Glutamatergic neuron (in vitro differentiated cells): ENCODE results near the gene GOLT1A. TPM values are rescaled to one million over a fixed set of nuclear protein-coding genes. Genes with fewer than 3 reads are reported as not detected.
A peak's percentile ranks its signal among the peaks of the same experiment; 100 is the strongest.

Source experiments
- DNase-seq: peaks from one replicate; pipeline ENCODE4 v3.0.0; 2022
- H3K27ac Mint-ChIP-seq: one replicate; pipeline ENCODE4 v1.8.0; 2020; ENCODE audit warnings: mild to moderate bottlenecking, mixed read lengths, inconsistent platforms; ENCODE audit not compliant: unreplicated experiment
- H3K27me3 Mint-ChIP-seq: one replicate; pipeline ENCODE4 v1.8.0; 2020; ENCODE audit warnings: mild to moderate bottlenecking, moderate library complexity, mixed read lengths, inconsistent platforms; ENCODE audit not compliant: unreplicated experiment
- H3K36me3 Mint-ChIP-seq: one replicate; pipeline ENCODE4 v1.8.0; 2020; ENCODE audit warnings: mild to moderate bottlenecking, mixed read lengths, inconsistent platforms; ENCODE audit not compliant: unreplicated experiment
- H3K4me1 Mint-ChIP-seq: one replicate; pipeline ENCODE4 v1.8.0; 2020; ENCODE audit warnings: mild to moderate bottlenecking, low read depth, mixed read lengths, inconsistent platforms; ENCODE audit not compliant: unreplicated experiment
- H3K4me3 Mint-ChIP-seq: one replicate; pipeline ENCODE4 v1.8.0; 2020; ENCODE audit warnings: mild to moderate bottlenecking, mixed read lengths, inconsistent platforms; ENCODE audit not compliant: unreplicated experiment
- H3K9me3 Mint-ChIP-seq: one replicate; pipeline ENCODE4 v1.8.0; 2020; ENCODE audit warnings: mild to moderate bottlenecking, moderate library complexity, mixed read lengths, inconsistent platforms; ENCODE audit not compliant: unreplicated experiment
- total RNA-seq: library from RNA; stranded (reverse); fragmentation: NEBNext Ultra II Directional; extraction: Animal tissue kit (Norgen Biotek cat#: 25700); gene quantifications from one replicate; pipeline ENCODE4 v1.2.1, GENCODE V29; 2021; ENCODE audit not compliant: unreplicated experiment
- TF ChIP-seq, protein P1 (sequence below): fragments of 200-600 bp; sonication (generic); IDR thresholded peaks from one replicate; pipeline ENCODE4 v1.5.0; 2021; ENCODE audit not compliant: partially characterized antibody, unreplicated experiment

The GOLT1A gene
- total RNA-seq, 1 donor from 2014 or later = not detected

DNA sequence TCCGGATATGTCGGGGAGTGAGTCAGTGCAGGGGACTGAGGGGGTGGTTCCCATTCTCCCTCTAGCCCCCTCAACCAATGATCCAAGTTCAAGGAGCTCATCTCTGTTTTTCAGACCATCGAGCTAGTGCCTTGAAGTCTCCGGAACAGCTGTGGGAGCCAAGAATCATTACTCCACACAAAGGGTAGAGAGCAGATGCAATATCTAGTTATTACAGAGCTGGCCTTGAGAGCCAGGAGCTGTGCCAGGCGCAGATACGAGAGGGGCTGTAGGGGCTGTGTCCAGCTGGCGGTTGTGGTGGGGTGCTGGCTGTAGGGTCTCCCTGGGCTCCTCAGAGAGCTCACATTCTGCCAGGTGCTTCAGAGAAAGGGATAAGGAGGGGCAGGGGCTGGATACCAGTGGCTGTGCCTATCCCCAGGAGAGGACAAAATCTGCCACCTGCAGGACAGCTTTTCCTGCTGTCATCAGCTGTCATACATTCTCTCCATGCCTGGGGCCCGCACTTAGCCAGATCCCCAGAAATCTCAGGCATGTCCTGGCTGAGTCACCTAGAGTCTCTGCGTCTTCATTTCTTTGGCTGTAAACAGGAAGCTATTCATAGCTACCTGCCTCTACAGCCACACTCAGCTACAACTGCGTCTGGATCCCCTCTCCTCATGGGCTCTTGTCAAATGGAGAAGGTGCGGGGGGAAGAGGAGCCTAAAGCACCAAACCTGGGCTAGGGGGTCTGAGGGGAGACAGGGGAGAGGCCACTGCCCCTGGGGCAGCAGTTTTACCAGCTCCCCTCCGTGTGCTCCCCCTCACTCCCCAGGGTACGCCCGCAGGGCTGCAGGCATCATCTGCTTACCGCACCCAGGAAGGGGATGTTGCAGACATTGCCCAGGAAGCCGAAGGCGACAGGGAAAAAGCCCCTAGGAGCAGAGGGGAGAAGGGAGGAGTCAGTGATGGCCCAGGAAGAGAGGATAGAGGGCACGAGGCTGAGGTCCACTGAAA is 15.1 kb downstream of the GOLT1A start:
- Mint-ChIP-seq H3K4me1 (peaks cover 18% of the 10 kb centered on the region), H3K36me3 (no peaks in the 10 kb centered on the region), H3K9me3 (peaks cover 13% of the 10 kb centered on the region), H3K27ac (peak overlapping the region; percentile 14), H3K27me3 (peaks cover 16% of the 10 kb centered on the region), H3K4me3 (no peak overlapping the region)
- TF ChIP-seq, protein P1, sequence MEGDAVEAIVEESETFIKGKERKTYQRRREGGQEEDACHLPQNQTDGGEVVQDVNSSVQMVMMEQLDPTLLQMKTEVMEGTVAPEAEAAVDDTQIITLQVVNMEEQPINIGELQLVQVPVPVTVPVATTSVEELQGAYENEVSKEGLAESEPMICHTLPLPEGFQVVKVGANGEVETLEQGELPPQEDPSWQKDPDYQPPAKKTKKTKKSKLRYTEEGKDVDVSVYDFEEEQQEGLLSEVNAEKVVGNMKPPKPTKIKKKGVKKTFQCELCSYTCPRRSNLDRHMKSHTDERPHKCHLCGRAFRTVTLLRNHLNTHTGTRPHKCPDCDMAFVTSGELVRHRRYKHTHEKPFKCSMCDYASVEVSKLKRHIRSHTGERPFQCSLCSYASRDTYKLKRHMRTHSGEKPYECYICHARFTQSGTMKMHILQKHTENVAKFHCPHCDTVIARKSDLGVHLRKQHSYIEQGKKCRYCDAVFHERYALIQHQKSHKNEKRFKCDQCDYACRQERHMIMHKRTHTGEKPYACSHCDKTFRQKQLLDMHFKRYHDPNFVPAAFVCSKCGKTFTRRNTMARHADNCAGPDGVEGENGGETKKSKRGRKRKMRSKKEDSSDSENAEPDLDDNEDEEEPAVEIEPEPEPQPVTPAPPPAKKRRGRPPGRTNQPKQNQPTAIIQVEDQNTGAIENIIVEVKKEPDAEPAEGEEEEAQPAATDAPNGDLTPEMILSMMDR = no peak
- peak; percentile 28 for DNase-seq

DNA sequence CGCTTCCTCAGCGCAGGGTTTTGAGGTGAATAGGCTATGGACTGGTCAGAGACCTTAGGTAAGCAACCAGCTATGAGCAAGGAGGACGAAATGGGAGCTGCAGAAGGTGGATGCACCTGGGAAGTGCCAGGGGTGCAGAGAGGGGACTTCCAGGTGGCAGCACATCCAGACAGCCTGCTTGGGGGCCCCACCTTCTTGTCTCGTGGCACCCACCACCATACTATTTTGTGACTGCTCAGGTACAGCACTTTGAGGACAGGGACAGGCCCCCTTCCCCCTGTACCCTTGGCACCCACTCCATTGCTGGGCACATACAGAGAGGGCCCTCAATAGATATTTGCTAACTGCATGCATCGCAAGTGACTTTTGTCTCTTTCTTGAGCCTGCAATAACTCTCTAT is 16.7 kb downstream of the GOLT1A start:
- DNase-seq = no peak
- Mint-ChIP-seq H3K4me3 (no peak overlapping the region), H3K36me3 (no peaks in the 10 kb centered on the region), H3K27ac (no peak overlapping the region), H3K4me1 (peaks cover 18% of the 10 kb centered on the region), H3K9me3 (peaks cover 13% of the 10 kb centered on the region), H3K27me3 (peaks cover 19% of the 10 kb centered on the region)
- TF ChIP-seq, protein P1 = no peak

DNA sequence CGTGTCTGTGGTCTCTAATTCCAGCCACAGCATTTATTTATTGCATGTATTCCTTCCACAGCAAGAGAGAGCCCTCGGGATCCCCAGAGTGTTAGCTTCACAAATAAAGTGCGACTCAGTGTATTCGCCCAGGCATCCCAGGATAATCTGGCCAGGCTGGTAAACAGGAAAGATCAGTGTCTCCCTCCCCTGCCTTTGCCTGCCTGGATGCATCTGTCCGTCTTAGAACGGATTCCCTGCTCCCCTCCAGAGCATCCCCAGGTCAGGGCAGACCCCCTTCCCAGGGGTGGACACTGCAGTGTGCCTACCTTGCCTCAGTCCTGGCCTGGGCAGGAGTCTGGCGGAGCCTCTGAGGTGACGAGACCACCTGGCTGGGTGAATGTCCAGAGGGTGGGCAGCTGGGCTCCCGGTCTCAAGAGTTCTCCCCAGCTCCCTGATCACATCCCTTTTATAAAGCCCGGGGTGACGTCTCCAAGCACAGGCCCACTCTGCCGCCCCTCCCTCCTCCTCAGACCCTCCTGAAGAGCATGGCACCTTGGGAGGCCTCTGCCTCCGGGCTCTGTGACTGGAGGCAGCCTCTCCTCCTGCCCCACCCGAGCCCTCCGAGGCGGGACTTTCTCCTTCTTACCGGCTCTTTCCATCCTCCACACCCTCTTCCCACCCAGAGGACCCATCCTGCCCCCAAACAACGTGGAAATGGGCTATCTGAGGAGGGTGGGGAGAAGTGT is 17.6 kb downstream of the GOLT1A start, which contains the start of gene KISS1:
Gene KISS1 (minus strand): TSS at position 424 of the 728 bp plus-strand sequence. CDS start 3,615 bp downstream, outside the sequence.
- Mint-ChIP-seq H3K27me3 (peaks cover 19% of the 10 kb centered on the region), H3K36me3 (no peaks in the 10 kb centered on the region), H3K9me3 (peaks cover 13% of the 10 kb centered on the region), H3K27ac (no peak within 1 kb of the TSS), H3K4me3 (no peak within 1 kb of the TSS), H3K4me1 (peaks cover 18% of the 10 kb centered on the region)
- TF ChIP-seq, protein P1 = no peak
- no peak for DNase-seq

DNA sequence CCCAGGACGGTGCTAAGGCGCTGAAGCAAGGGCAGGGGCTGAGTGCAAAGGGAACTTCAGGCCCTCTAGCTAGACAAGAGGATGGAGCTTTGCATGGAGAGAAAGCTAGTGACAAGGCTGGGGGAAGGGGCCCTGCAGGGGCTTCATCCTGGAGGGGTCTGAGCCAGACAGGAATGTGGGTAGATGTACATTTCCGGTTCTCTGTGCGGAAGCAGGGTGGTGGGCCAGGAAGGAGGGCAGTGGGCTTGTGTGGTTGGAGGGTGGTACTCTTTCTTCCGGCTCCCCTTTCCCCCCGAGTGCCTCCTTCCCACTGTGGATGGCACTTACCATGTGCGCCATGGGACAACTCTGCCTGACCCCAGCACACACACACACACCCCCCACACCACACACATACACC is 19.0 kb downstream of the GOLT1A start:
- H3K36me3 Mint-ChIP-seq = no peaks in the 10 kb centered on the region
- H3K27me3 Mint-ChIP-seq = peaks cover 19% of the 10 kb centered on the region
- H3K4me1 Mint-ChIP-seq = peaks cover 23% of the 10 kb centered on the region
- peaks cover 14% of the 10 kb centered on the region for H3K9me3 Mint-ChIP-seq
- no peak overlapping the region for H3K27ac Mint-ChIP-seq
- DNase-seq = no peak
- H3K4me3 Mint-ChIP-seq = peak overlapping the region; percentile 6
- TF ChIP-seq, protein P1 = no peak
